HepG2 (cell line): ENCODE results near the gene C1orf159. TPM values are rescaled to one million over a fixed set of nuclear protein-coding genes. Genes with fewer than 3 reads are reported as not detected.
A peak's percentile ranks its signal among the peaks of the same experiment; 100 is the strongest.

Source experiments
- ARNTL ChIP-seq: sonication (generic); formaldehyde crosslinking; IDR thresholded peaks from 2 replicates; pipeline ENCODE4 v1.4.0; 2020; ENCODE audit warnings: mild to moderate bottlenecking, missing genetic modification reagents
- ASH2L ChIP-seq: fragments of 300-600, 200-600 bp; sonication (generic); IDR thresholded peaks from 2 replicates; pipeline ENCODE4 v1.7.0; 2017; ENCODE audit warnings: low read depth, mild to moderate bottlenecking, moderate library complexity, mixed read lengths, low read length; ENCODE audit not compliant: insufficient read length
- BORCS8-MEF2B ChIP-seq: sonication (generic); formaldehyde crosslinking; IDR thresholded peaks from 2 replicates; pipeline ENCODE4 v1.8.0; 2022; ENCODE audit warnings: mild to moderate bottlenecking, missing genetic modification reagents
- CBX1 ChIP-seq: IDR thresholded peaks from one replicate; pipeline ENCODE4 v1.6.1; 2016; ENCODE audit warnings: antibody characterized with exemption, low read depth
- KLF15 ChIP-seq: sonication (generic); formaldehyde crosslinking; IDR thresholded peaks from 2 replicates; pipeline ENCODE4 v1.8.1; 2023; ENCODE audit warnings: borderline replicate concordance, mild to moderate bottlenecking, inconsistent platforms, missing genetic modification reagents, mixed read lengths
- KLF16 ChIP-seq, 2 experiments: sonication (generic) in 1 of 2; formaldehyde crosslinking in 1 of 2; IDR thresholded peaks; 2 replicates each; pipeline versions ENCODE4 v1.6.1 to v1.8.0; 2016 to 2023; ENCODE audit warnings: missing genetic modification reagents in 2 of 2, missing compliant biosample characterization in 1 of 2
- PAXIP1 ChIP-seq: sonication (generic); formaldehyde crosslinking; conservative IDR thresholded peaks from 2 replicates; pipeline ENCODE4 v1.4.0; 2020; ENCODE audit warnings: mild to moderate bottlenecking, missing genetic modification reagents, moderate library complexity
- PRDM15 ChIP-seq: sonication (generic); formaldehyde crosslinking; IDR thresholded peaks from 2 replicates; pipeline ENCODE4 v1.4.0; 2020; ENCODE audit warnings: missing genetic modification reagents
- REL ChIP-seq: sonication (generic); formaldehyde crosslinking; conservative IDR thresholded peaks from 2 replicates; pipeline ENCODE4 v1.8.0; 2022; ENCODE audit warnings: mild to moderate bottlenecking, missing genetic modification reagents, moderate library complexity
- SYNCRIP ChIP-seq: fragments of 200-400 bp; formaldehyde crosslinking; IDR thresholded peaks from 2 replicates; pipeline ENCODE4 v1.6.1; 2018; ENCODE audit warnings: mild to moderate bottlenecking, low read depth, low read length; ENCODE audit not compliant: insufficient read depth
- ZFX ChIP-seq: sonication (generic); formaldehyde crosslinking; IDR thresholded peaks from 2 replicates; pipeline ENCODE4 v1.4.0; 2020; ENCODE audit warnings: mild to moderate bottlenecking, low read depth, missing genetic modification reagents, moderate library complexity
- ZFY ChIP-seq: sonication (generic); formaldehyde crosslinking; IDR thresholded peaks from 2 replicates; pipeline ENCODE4 v1.4.0; 2020; ENCODE audit warnings: missing genetic modification reagents
- ZNF574 ChIP-seq: sonication (generic); formaldehyde crosslinking; IDR thresholded peaks from 2 replicates; pipeline ENCODE4 v1.4.0; 2020; ENCODE audit warnings: missing genetic modification reagents
- ZNF878 ChIP-seq: sonication (generic); formaldehyde crosslinking; IDR thresholded peaks from 2 replicates; pipeline ENCODE4 v1.8.1; 2023; ENCODE audit warnings: mild to moderate bottlenecking, missing genetic modification reagents, moderate library complexity
- ZSCAN20 ChIP-seq: sonication (generic); formaldehyde crosslinking; IDR thresholded peaks from 2 replicates; pipeline ENCODE4 v1.4.0; 2020; ENCODE audit warnings: missing genetic modification reagents, mild to moderate bottlenecking, borderline replicate concordance
- polyA plus RNA-seq, 8 experiments: library from polyadenylated mRNA; depleted of rRNA in 3 of 8; stranded (reverse) in 7 of 8; unstranded in 1 of 8; fragments of >200 nt; fragmentation: Illumina TruSeq in 4 of 8; extraction: Trizol in 4 of 8; gene quantifications; 2 replicates each; pipeline versions ENCODE4 v1.2.1 to v1.2.3, GENCODE V29; 2011 to 2016; ENCODE audit warnings: low read depth in 4 of 8, missing spikeins in 1 of 8, mixed read lengths in 1 of 8; ENCODE audit not compliant: insufficient read depth in 1 of 8
- total RNA-seq, 5 experiments: library from RNA; depleted of rRNA; stranded (reverse); fragments of >200 nt; fragmentation: Illumina TruSeq; extraction: Trizol; gene quantifications; 2 replicates each; pipeline ENCODE4 v1.2.3, GENCODE V29; 2016; ENCODE audit warnings: low read depth in 1 of 5
- TF ChIP-seq, protein P1 (sequence below): IDR thresholded peaks from 2 replicates; pipeline ENCODE4 v1.6.1; 2016; ENCODE audit warnings: low read depth, borderline replicate concordance

Gene C1orf159
- total and polyA plus RNA-seq, 2 of the 13 experiments (the other 11 are each of a cell fraction or from before 2014, with no cell fraction given), result 3.8 to 6.7 TPM

DNA sequence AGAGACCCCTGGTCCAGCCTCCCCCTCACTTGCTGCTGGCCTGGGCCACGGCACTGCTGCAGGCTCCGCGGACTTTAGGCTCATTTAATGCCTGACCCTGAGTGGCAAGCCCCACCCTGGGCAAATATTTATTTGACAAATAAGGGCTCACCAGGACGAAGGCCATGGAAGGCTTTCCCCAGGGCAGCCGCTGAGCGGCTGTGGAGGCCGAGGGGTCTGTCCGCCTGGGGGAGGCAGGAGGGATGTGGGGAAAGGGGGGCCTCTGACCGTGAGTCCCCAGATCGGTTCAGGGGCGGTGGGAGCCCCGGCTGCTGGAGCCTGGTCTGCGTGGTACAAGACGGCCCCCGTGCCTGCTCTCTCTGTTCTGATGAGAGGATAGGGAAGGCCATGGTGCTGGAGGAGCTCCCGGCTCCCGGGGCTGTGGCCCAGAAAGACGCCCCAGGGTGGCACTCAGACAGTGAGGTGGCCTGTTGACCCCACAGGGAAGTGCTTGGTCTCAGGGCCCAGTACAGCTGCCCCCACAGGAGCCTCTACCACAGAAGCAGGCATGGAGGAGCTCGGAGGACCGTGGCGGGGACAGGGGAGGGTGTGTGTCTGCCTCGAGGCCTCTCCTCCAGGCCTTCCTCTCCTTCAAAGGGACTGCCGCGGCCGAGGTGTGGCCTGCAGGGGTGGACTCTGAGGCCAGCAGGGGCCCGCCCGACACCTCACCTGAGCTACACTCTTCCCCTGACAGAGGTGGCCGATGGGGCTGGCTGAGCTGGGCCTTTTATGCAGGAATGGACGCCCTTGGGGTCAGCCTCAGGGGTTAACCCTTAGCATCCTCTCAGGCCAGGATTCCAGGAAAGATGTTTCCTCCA lies 9.1 kb upstream of the C1orf159 start (continued):
- TF ChIP-seq ZNF878 (CRISPR knock-in tag) (peak; percentile 77; the same call in 1 of the 2 replicates), ZFY (CRISPR knock-in tag) (peak; percentile 89), CBX1 (peak; percentile 8), PRDM15 (CRISPR knock-in tag) (peak; percentile 21; the same call in 1 of the 2 replicates), PAXIP1 (CRISPR knock-in tag) (peak; percentile 95), SYNCRIP (no peak), ZNF574 (peak; percentile 71), KLF16 (CRISPR knock-in tag; IDR thresholded peaks at IDR 0.05) (peak in 1 of 2 experiments; percentile 36; a peak in 1 of 4 replicates), ZSCAN20 (CRISPR knock-in tag) (0 out of 2 replicates have a peak, but pooled peaks have one; percentile 26), KLF15 (CRISPR knock-in tag) (peak; percentile 54; the same call in 1 of the 2 replicates), ARNTL (CRISPR knock-in tag) (0 out of 2 replicates have a peak, but pooled peaks have one; percentile 30), BORCS8-MEF2B (CRISPR knock-in tag) (no peak), REL (CRISPR knock-in tag) (no peak), ZFX (CRISPR knock-in tag) (peak; percentile 95), ASH2L (peak; percentile 79)
- TF ChIP-seq, protein P1, sequence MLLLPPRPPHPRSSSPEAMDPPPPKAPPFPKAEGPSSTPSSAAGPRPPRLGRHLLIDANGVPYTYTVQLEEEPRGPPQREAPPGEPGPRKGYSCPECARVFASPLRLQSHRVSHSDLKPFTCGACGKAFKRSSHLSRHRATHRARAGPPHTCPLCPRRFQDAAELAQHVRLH (CRISPR knock-in tag), result 0 out of 2 replicates have a peak, but pooled peaks have one; percentile 13
